A673 (cell line): ENCODE measurements around the gene FNDC7. TPM values are rescaled to one million over a fixed set of nuclear protein-coding genes. Genes with fewer than 3 reads are reported as not detected.
"Not testable (repeated sequence)": the region's sequence is repeated elsewhere in the genome, so short reads cannot be mapped to it uniquely, and the experiment has no call there.

Experiments used
- BruUV-seq: library from RNA; stranded (reverse); fragments of 400-500 nt; replicated peaks from 2 replicates; lab custom pipeline; 2021; lab: Mats Ljungman, UMichigan
- CTCF ChIA-PET: fragments of 300-600 bp; sonication (Branson Sonifier 250); formaldehyde crosslinking; loops from one replicate; lab custom pipeline; 2022; ENCODE audit warnings: antibody characterized with exemption; lab: Charles Lee
- POLR2A ChIA-PET: fragments of 300-600 bp; sonication (Branson Sonifier 250); formaldehyde crosslinking; loops from one replicate; lab custom pipeline; 2022; ENCODE audit warnings: antibody characterized with exemption; ENCODE audit not compliant: low non-redundant PET; lab: Charles Lee
- DNase-seq: peaks from one replicate; pipeline ENCODE4 v3.0.0-alpha.2; 2015; ENCODE audit warnings: low spot score
- H3K27ac ChIP-seq: fragments of 200-600 bp; sonication (generic); 2 replicates; pipeline ENCODE4 v1.5.1; 2016; ENCODE audit warnings: mixed run types, low read depth, mild to moderate bottlenecking, mixed read lengths, antibody characterized with exemption, low read length; ENCODE audit not compliant: poor library complexity, severe bottlenecking
- H3K27me3 ChIP-seq: fragments of 200-600 bp; sonication (generic); replicated peaks from 2 replicates; pipeline ENCODE4 v1.6.1; 2017; ENCODE audit warnings: mixed run types, low read depth, mild to moderate bottlenecking, mixed read lengths, antibody characterized with exemption, low read length; ENCODE audit not compliant: insufficient read depth, poor library complexity
- H3K36me3 ChIP-seq: fragments of 200-600 bp; sonication (generic); 2 replicates; pipeline ENCODE4 v1.6.1; 2016; ENCODE audit warnings: mixed run types, mild to moderate bottlenecking, mixed read lengths, antibody characterized with exemption, low read length; ENCODE audit not compliant: insufficient read depth, poor library complexity, severe bottlenecking
- H3K4me1 ChIP-seq: fragments of 200-600 bp; sonication (generic); 2 replicates; pipeline ENCODE4 v1.6.1; 2017; ENCODE audit warnings: mixed run types, mild to moderate bottlenecking, mixed read lengths, antibody characterized with exemption, low read length; ENCODE audit not compliant: insufficient read depth, poor library complexity, severe bottlenecking
- H3K4me3 ChIP-seq: fragments of 200-600 bp; sonication (generic); 2 replicates; pipeline ENCODE4 v1.5.1; 2016; ENCODE audit warnings: low read depth, mixed run types, mild to moderate bottlenecking, mixed read lengths, low read length; ENCODE audit not compliant: poor library complexity, severe bottlenecking
- H3K9me3 ChIP-seq: fragments of 200-600 bp; sonication (generic); 2 replicates; pipeline ENCODE4 v1.6.1; 2016; ENCODE audit warnings: mixed run types, low read depth, mild to moderate bottlenecking, mixed read lengths, antibody characterized with exemption, low read length; ENCODE audit not compliant: poor library complexity, severe bottlenecking
- CTCF ChIP-seq: fragments of 300-800, 200-600 bp; sonication (generic); conservative IDR thresholded peaks from 2 replicates; pipeline ENCODE4 v1.5.1; 2017; ENCODE audit warnings: low read depth, mild to moderate bottlenecking, antibody characterized with exemption, low read length, moderate library complexity, mixed read lengths
- EZH2 ChIP-seq: fragments of 200-600 bp; sonication (generic); IDR thresholded peaks from 2 replicates; pipeline ENCODE4 v1.6.1; 2017; ENCODE audit warnings: borderline replicate concordance, low read depth, mild to moderate bottlenecking, mixed read lengths, antibody characterized with exemption, low read length; ENCODE audit not compliant: poor library complexity, severe bottlenecking
- intact Hi-C: fragments of 100-400 bp; cut with micrococcal nuclease; formaldehyde crosslinking; loops from one replicate; pipeline ENCODE4 v1.10.0; 2022; ENCODE audit not compliant: unreplicated experiment
- total RNA-seq: library from RNA; stranded (reverse); gene quantifications from 2 replicates; pipeline ENCODE4 v1.2.3, GENCODE V29; 2021

The FNDC7 gene
- total RNA-seq, 1 experiment from 2014 or later: 0.13 TPM

GRCh38 chr1:108678706-108679105, 34.0 kb upstream of the FNDC7 start:
- Histone ChIP-seq H3K4me3 (no peak overlapping the region), H3K9me3 (no peaks in the 10 kb centered on the region), H3K27me3 (no peaks in the 10 kb centered on the region), H3K27ac (no peak overlapping the region), H3K4me1 (no peaks in the 10 kb centered on the region), H3K36me3 (no peaks in the 10 kb centered on the region)
- intact Hi-C loops: no loop called here
- no TSS peak for BruUV-seq
- no peak for DNase-seq
- TF ChIP-seq CTCF (no peak), EZH2 (no peak)
- ChIA-PET CTCF (no interaction called here), POLR2A (no interaction called here)

- intact Hi-C loops: no loop called here
- Histone ChIP-seq H3K9me3 (no peaks in the 10 kb centered on the region), H3K4me3 (no peak overlapping the region), H3K4me1 (no peaks in the 10 kb centered on the region), H3K36me3 (no peaks in the 10 kb centered on the region), H3K27ac (no peak overlapping the region), H3K27me3 (no peaks in the 10 kb centered on the region)
- TF ChIP-seq EZH2 (no peak), CTCF (no peak)
- CTCF ChIA-PET: no interaction called here
- BruUV-seq: no TSS peak
- POLR2A ChIA-PET: no interaction called here
- no peak for DNase-seq
Measured at GRCh38 chr1:108679586-108680213, 33.0 kb upstream of the FNDC7 start.

GRCh38 chr1:108681701-108682100, 31.0 kb upstream of the FNDC7 start:
- H3K36me3 ChIP-seq, H3K4me1 ChIP-seq, H3K4me3 ChIP-seq, intact Hi-C loops, DNase-seq, BruUV-seq, H3K27me3 ChIP-seq, H3K9me3 ChIP-seq, H3K27ac ChIP-seq, POLR2A ChIA-PET, CTCF ChIA-PET: not testable (repeated sequence)

- Histone ChIP-seq H3K4me1 (peaks cover 4% of the 10 kb centered on the region), H3K36me3 (no peaks in the 10 kb centered on the region), H3K4me3 (no peak overlapping the region), H3K9me3 (no peaks in the 10 kb centered on the region), H3K27ac (no peak overlapping the region), H3K27me3 (no peaks in the 10 kb centered on the region)
- no TSS peak for BruUV-seq
- TF ChIP-seq CTCF: no peak
- no peak for TF ChIP-seq EZH2
- ChIA-PET POLR2A (no interaction called here), CTCF (no interaction called here)
- DNase-seq: no peak
- intact Hi-C loops: no loop called here
Measured at GRCh38 chr1:108685529-108685928, 27.2 kb upstream of the FNDC7 start.
